GM23248 (cell line): ENCODE measurements around the gene KIF23.

Source experiments
- EZH2 ChIP-seq: fragments of 200-600 bp; sonication (generic); IDR thresholded peaks from 2 replicates; pipeline ENCODE4 v1.6.1; 2018; ENCODE audit warnings: antibody characterized with exemption, mild to moderate bottlenecking; ENCODE audit not compliant: insufficient read depth, poor library complexity, severe bottlenecking
- EZH2phosphoT487 ChIP-seq: fragments of 200-600 bp; sonication (generic); IDR thresholded peaks from 2 replicates; pipeline ENCODE4 v1.6.1; 2018; ENCODE audit warnings: antibody characterized with exemption, moderate library complexity, mild to moderate bottlenecking, low read depth; ENCODE audit not compliant: insufficient read depth

- TF ChIP-seq EZH2 = no peak
- TF ChIP-seq EZH2phosphoT487 = no peak
These were observed 23.6 kb upstream of the KIF23 start for GRCh38 chr15:69390575-69390974.
